Breast epithelium (tissue), 3 donors: ENCODE results near the gene SREBF1.

Experiments used
- CTCF ChIP-seq, 3 donors: fragments of 450-650 bp; IDR thresholded peaks; one replicate each; pipeline ENCODE4 v1.5.1; 2016 to 2017; ENCODE audit warnings: antibody characterized with exemption in 3 of 3, mild to moderate bottlenecking in 3 of 3, moderate library complexity in 3 of 3
- POLR2A ChIP-seq: fragments of 450-650 bp; IDR thresholded peaks from one replicate; pipeline ENCODE4 v1.6.1; 2016; ENCODE audit warnings: antibody characterized with exemption, mild to moderate bottlenecking, moderate library complexity

- no peak for TF ChIP-seq CTCF (IDR thresholded peaks at IDR 0.05)
- no peak for TF ChIP-seq POLR2A
These were observed 47.9 kb upstream of the SREBF1 start for GRCh38 chr17:17884391-17885357.
